NCI-H1930 (cell line): ENCODE measurements around the gene ZNF584.
"Not testable (repeated sequence)": the region's sequence is repeated elsewhere in the genome, so short reads cannot be mapped to it uniquely, and the experiment has no call there.

Source experiments
- DNase-seq, 2 experiments: peaks; one replicate each; lab custom pipeline; 2025; lab: John Stamatoyannopoulos, UW

ZNF584 gene

GRCh38 chr19:58408152-58409009, at the start of gene ZNF584:
Gene ZNF584 (plus strand): TSS chr19:58408649. CDS start chr19:58409148, 499 bp downstream.
- peak; percentile 98 to 99 for DNase-seq

DNA sequence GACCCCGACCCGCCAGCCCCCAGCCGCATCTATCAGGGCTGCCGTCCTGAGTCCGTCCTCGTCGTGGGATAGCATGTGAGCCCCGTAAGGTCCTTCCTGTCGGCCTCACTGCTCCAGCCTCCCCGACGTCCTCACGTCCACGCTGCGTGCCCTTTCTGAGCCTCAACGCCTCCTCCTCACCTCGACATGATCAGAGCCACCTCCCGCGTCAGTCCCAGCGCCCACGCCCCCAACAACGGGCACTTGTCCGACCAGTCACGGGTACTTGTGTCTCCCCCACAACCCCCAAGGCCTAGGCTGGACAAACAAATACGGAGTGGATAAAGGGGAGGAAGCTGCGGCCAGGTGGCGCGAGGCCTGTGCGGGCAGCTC, 46.6 kb upstream of the ZNF584 start:
- DNase-seq: peak; percentile 59 to 64

DNA sequence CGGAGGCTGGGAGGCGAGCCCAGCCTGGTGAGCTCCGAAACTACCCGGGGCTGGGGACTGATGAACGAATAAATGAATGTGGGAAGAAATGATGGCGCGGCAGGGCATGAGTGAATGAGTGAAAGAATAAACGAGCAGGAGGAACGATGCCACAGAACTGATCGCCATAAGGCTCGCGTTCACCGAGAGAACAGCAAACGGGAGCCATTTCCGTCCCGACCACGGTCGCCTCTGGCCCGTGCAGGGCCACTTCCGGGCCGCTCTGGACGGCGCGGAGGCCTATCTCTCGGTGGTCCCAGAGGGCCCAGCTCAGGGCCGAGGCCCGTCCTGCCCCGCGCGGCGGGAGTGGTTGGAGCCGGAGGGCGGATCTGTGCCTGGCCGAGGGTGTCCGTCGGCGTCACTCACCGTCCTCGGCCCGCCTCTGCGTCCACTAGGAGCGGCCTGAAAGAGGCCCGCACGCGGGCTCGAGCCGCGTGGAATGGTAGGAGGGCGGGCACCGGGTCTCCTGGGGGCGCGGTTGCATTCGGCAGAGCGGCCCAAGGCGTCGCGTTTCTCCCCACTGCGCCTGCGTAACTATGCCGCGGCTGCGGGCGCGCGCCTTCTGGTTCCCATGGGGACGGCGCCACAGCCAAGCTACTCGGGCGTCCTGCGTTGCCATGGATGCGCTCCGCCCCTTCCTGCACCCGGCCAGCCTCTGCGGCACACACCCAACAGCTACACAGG, 46.0 kb upstream of the ZNF584 start, which contains the start of gene ZNF497:
Gene ZNF497 (minus strand): TSS at position 480 of the 723 bp plus-strand sequence. CDS start 5,116 bp downstream, outside the sequence.
- DNase-seq: peak; percentile 96 to 99

GRCh38 chr19:58364146-58364545, 44.3 kb upstream of the ZNF584 start:
- DNase-seq: no peak

DNA sequence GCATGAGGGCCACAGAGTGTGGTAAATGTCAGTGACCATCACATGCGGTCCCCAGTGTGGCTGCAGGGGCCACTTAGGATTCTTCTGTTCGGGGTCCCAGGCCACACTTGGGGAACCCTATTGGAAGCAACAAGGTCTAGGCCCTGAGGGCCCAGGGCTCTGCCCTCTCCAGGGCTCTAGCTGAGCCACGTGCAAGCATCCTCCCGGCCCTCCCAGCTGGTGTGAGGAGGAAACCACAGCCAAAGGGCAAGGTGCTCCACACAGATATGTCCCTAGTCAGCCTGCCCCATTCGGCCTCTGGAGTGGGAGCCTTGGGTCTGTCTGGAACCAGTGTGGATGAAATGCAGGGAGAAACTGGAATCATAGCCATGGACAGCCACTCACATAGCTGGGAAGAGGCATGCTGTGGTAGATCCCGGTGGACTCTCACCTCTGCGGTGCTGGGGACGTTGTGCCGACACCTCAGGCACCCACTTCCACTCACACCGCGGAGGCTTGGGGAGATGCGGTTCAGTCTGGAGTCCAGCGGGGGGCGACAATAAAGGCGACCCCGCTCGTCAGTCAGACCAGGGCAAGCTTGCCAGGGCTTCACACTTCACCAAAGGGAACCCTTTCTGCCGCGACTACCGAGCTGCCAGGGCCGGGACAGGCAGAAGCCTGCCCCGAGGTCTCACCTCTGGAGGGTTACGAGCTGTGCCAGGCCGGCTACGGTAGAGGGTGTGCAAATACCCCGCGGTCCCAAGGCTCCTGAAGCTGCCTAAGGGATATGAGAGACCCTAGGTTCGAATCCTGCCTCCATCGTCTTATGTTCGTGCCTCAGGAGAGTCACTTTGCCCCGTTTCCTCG, 41.6 kb upstream of the ZNF584 start:
- DNase-seq: no peak

- no peak for DNase-seq
Observed at GRCh38 chr19:58367698-58368454, 40.6 kb upstream of the ZNF584 start.

GRCh38 chr19:58368561-58369360, 39.7 kb upstream of the ZNF584 start:
- DNase-seq: no peak

DNA sequence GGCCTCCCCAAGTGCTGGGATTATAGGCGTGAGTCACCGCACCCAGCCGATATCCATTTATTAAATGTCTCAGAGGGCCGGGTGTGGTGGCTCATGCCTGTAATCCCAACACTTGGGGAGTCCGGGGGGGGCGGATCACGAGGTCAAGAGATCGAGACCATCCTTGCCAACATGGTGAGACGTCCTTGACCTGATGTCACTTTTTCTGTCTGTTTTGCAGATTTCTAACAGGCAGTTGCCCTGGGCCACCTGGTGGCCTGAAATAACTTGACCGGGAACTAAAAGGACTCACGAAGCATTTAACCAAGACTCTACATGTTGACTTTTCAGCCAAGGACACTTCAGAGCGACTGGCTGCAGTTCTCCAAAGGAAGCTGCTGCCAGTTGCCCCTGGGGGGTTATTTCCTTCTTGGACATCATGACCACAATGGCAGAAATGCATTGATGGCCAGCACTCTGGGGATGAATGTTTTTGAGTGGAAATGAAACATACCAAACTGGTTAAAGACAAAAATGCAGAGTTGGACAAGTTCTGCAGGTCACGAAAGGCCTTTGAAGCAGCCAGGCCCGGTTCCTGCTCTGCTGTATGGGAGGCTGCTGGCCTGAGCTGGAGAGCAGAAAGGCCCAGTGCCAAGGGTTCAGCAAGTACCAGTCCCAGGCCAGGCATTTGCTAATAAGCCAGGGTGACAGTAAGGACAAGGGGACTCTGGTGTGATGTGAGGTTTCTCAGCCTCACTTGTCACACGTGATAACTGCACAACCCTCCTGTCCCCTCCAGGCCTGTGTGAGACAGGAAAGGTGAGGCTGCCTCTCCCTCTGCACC, 35.9 kb upstream of the ZNF584 start:
- DNase-seq: no peak

DNA sequence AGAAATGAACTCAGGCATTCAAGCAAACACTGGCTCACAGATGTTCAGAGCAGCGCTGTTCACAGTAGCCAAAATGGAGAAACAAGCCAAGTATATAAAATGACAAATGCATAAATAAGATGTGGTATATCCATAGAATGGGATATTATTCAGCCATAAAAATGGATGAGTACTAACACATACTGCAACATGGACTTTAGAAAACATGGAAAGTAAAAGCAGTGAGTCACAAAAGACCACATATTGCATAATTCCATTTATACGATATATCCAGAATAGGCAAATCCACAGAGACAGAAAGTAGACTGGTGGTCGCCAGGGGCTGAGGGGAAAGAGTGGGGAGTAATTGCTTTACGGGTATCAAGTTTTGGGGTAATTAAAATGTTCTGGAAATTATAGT, 34.2 kb upstream of the ZNF584 start:
- DNase-seq: no peak

DNA sequence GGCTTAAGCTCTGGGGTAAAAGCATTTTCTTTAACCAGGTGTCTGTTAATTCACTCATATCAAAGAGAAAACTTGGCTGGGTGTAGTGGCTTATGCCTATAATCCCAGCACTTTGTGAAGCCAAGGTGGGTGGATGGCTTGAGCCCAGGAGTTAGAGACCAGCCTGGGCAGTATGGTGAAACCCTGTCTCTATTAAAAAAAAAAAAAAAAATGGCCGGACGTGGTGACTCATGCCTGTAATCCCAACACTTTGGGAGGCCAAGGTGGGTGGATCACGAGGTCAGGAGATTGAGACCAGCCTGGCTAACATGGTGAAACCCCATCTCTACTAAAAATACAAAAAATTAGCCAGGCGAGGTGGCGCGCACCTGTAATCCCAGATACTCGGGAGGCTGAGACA, 31.7 kb upstream of the ZNF584 start:
- not testable (repeated sequence) for DNase-seq

DNA sequence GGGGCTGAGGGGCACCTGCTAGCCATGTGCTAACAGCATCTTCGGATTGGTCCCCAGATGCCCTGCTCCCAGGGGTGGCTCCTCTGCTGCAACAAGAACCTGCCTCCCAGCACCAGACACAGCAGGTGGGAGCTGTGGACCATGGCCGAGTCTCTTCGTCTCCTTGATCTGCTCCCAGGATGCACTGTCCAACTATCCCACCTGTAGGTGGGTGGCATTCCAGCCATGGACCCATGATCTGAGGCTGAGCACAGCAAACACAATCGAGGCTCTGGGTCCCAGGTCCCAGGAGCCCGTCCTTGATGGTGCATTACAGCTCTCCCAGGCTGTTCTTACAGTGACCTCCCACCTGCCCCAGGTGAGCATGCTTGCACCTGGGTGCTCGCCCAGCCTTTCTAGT, 29.2 kb upstream of the ZNF584 start:
- no peak for DNase-seq

DNA sequence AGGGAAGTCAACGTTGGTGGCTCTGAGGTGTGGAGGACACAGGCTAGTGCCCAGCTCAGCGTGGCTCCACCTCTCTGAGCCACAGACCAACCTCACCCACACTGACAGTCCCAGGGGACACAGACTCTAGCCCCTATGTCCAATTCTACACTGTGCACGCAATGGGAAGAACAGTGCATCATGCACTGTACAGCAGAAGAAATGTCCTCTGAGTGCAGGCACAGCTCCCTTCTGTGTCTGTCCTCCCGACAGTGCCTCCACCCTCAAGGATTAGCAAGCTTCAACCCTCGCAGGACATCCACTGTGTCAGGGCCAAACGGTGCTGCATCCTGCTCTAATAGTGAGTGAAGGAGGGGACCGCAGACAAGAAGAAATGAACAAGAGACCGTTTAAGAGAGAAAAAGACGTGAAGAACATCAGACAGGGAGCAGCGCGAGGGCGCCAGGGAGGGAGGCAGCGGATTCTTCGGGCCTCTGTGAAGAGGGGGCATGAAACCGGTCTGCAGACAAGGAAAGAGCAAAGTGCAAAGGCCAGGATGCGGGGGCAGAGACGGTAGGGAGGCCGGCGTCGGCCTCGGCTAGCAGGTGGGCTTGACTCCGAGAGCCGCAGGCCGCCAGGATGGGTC, 28.3 kb upstream of the ZNF584 start:
- no peak for DNase-seq

DNA sequence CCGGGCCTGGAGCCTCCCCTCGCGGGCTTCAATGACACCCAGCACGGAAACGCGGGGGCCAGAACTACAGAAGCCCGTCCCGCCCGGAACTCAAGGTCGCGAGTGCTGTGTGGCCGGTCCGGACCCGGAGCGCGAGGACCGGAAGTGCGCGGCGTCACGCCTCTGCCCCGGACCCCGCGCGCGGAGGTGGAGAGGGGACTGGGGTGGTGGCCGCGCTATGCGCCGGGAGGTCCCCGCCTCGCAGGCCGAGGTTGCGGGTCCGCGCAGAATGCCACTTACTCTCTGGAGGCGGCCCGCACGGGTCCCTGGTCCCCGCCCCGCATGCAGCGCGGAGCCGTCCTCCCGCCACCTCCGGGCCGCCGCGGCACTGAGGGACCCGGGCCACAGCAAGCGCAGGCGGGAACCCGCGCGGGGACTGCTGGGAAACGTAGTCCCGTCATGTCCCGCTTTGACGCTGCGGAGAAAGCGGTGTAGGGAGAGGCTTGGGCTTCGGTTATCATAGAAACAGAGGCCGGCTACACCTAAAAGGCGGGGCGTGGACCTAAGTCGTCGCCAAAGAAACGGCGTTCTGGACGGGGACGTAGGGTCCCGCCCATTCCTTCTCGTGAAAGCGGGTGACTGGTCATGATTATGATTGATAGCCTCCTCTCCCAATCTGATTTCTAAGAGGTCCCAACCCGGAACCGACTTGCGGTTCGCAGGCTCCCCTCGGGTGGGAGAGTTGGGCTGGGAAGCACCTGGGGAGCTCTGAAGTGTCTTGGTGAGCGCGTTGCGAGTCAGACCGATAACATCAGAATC, 27.6 kb upstream of the ZNF584 start, which contains the start of gene ZNF837:
Gene ZNF837 (minus strand): TSS at position 369 of the 798 bp plus-strand sequence. CDS start 11,698 bp downstream, outside the sequence.
- peak; percentile 100 for DNase-seq

- no peak for DNase-seq
Observed at GRCh38 chr19:58381460-58382212, 26.8 kb upstream of the ZNF584 start.

GRCh38 chr19:58382997-58383603, 25.3 kb upstream of the ZNF584 start:
- no peak for DNase-seq

- DNase-seq: no peak
Observed at GRCh38 chr19:58385313-58385890, 23.0 kb upstream of the ZNF584 start.
